Measurements from ENCODE around the gene CAPN9. TPM values are rescaled to one million over a fixed set of nuclear protein-coding genes. Genes with fewer than 3 reads are reported as not detected.

CAPN9 gene
- total and polyA plus RNA-seq, 9 of the 15 experiments (the other 6 are each of a cell fraction or from before 2014, with no cell fraction given): not detected

- TF ChIP-seq ZNF449 (CRISPR knock-in tag; IDR thresholded peaks at IDR 0.05) (no peak), KDM1A (IDR thresholded peaks at IDR 0.05) (no peak), ZNF407 (IDR thresholded peaks at IDR 0.05; ENCODE audit: low read depth) (no peak), NKRF (IDR thresholded peaks at IDR 0.05; ENCODE audit: borderline replicate concordance) (no peak), PTTG1 (tag; IDR thresholded peaks at IDR 0.05; ENCODE audit: low read depth) (no peak), JUN (IDR thresholded peaks at IDR 0.05; ENCODE audit: borderline replicate concordance, low read depth, low read length) (no peak), JUN (CRISPR knock-in tag; IDR thresholded peaks at IDR 0.05; ENCODE audit: borderline replicate concordance) (no peak), TOE1 (IDR thresholded peaks at IDR 0.05; ENCODE audit: borderline replicate concordance) (no peak), TOE1 (CRISPR knock-in tag; IDR thresholded peaks at IDR 0.05; ENCODE audit: borderline replicate concordance, low read depth) (no peak), PATZ1 (CRISPR knock-in tag; IDR thresholded peaks at IDR 0.05; ENCODE audit: borderline replicate concordance) (no peak), E2F5 (CRISPR knock-in tag; IDR thresholded peaks at IDR 0.05) (no peak), TFAP4 (CRISPR knock-in tag; IDR thresholded peaks at IDR 0.05; ENCODE audit: borderline replicate concordance) (no peak)
Measured at GRCh38 chr1:230796626-230797025, 49.4 kb downstream of the CAPN9 start (continued).
